ENCODE results near the gene ZKSCAN2. TPM values are rescaled to one million over a fixed set of nuclear protein-coding genes. Genes with fewer than 3 reads are reported as not detected.

Gene ZKSCAN2
- polyA plus RNA-seq, 1 donor from 2014 or later = 14.0 TPM

GRCh38 chr16:25279491-25279890 lies 21.8 kb upstream of the ZKSCAN2 start:
- Histone ChIP-seq H3K4me3 (ENCODE audit: low read length) (no peak overlapping the region), H3K4me2 (ENCODE audit: low read length) (no peak overlapping the region), H3F3A (ENCODE audit: insufficient read depth, low read length, poor library complexity, severe bottlenecking) (no peaks in the 10 kb centered on the region), H3K27ac (ENCODE audit: low read length) (no peak overlapping the region), H3K27me3 (ENCODE audit: insufficient read depth, low read depth, low read length) (no peaks in the 10 kb centered on the region), H3K9ac (ENCODE audit: low read length) (no peak overlapping the region), H3K79me2 (replicated peaks; ENCODE audit: insufficient read depth, low read length) (no peaks in the 10 kb centered on the region), H3K36me3 (ENCODE audit: insufficient read depth, low read length) (no peaks in the 10 kb centered on the region), H2AFZ (ENCODE audit: low read depth, low read length) (no peak overlapping the region), H3K9me2 (ENCODE audit: insufficient read depth, low read length) (no peaks in the 10 kb centered on the region), H4K20me1 (ENCODE audit: insufficient read depth) (no peaks in the 10 kb centered on the region), H3K9me3 (ENCODE audit: low read length) (no peaks in the 10 kb centered on the region)
- TF ChIP-seq TAF1 (IDR thresholded peaks at IDR 0.05; ENCODE audit: low read depth) (no peak), RAD21 (conservative IDR thresholded peaks at IDR 0.05) (no peak), CTCF (IDR thresholded peaks at IDR 0.05; ENCODE audit: poor library complexity, severe bottlenecking) (no peak), POLR2AphosphoS5 (IDR thresholded peaks at IDR 0.05) (no peak), SMC3 (conservative IDR thresholded peaks at IDR 0.05; ENCODE audit: poor library complexity) (no peak), REST (IDR thresholded peaks at IDR 0.05; ENCODE audit: borderline replicate concordance) (no peak), EZH2 (IDR thresholded peaks at IDR 0.05; ENCODE audit: borderline replicate concordance, insufficient read depth, low read length, poor library complexity, severe bottlenecking) (no peak), MXI1 (conservative IDR thresholded peaks at IDR 0.05; ENCODE audit: poor library complexity, severe bottlenecking) (no peak), EP300 (conservative IDR thresholded peaks at IDR 0.05; ENCODE audit: poor library complexity, severe bottlenecking) (no peak)

GRCh38 chr16:25271421-25271820 lies 13.8 kb upstream of the ZKSCAN2 start:
- H3K9ac ChIP-seq (ENCODE audit: low read length) = no peak overlapping the region

More at GRCh38 chr16:25271421-25271820, 13.8 kb upstream of the ZKSCAN2 start:
- no peak overlapping the region for H3K4me2 ChIP-seq (ENCODE audit: low read length)
- TF ChIP-seq POLR2AphosphoS5 (IDR thresholded peaks at IDR 0.05) (no peak), TAF1 (IDR thresholded peaks at IDR 0.05; ENCODE audit: low read depth) (no peak), EP300 (conservative IDR thresholded peaks at IDR 0.05; ENCODE audit: poor library complexity, severe bottlenecking) (no peak), MXI1 (conservative IDR thresholded peaks at IDR 0.05; ENCODE audit: poor library complexity, severe bottlenecking) (no peak), EZH2 (IDR thresholded peaks at IDR 0.05; ENCODE audit: borderline replicate concordance, insufficient read depth, low read length, poor library complexity, severe bottlenecking) (no peak), CTCF (IDR thresholded peaks at IDR 0.05; ENCODE audit: poor library complexity, severe bottlenecking) (no peak)
- H3K4me3 ChIP-seq (ENCODE audit: low read length) = no peak overlapping the region
- H3K36me3 ChIP-seq (ENCODE audit: insufficient read depth, low read length) = no peaks in the 10 kb centered on the region
- H3K27me3 ChIP-seq (ENCODE audit: insufficient read depth, low read depth, low read length) = no peaks in the 10 kb centered on the region
- no peaks in the 10 kb centered on the region for H3K9me3 ChIP-seq (ENCODE audit: low read length)
- no peaks in the 10 kb centered on the region for H3F3A ChIP-seq (ENCODE audit: insufficient read depth, low read length, poor library complexity, severe bottlenecking)
- no peak overlapping the region for H2AFZ ChIP-seq (ENCODE audit: low read depth, low read length)
- no peaks in the 10 kb centered on the region for H3K79me2 ChIP-seq (replicated peaks; ENCODE audit: insufficient read depth, low read length)
- H3K27ac ChIP-seq (ENCODE audit: low read length) = no peak overlapping the region
- H3K9me2 ChIP-seq (ENCODE audit: insufficient read depth, low read length) = no peaks in the 10 kb centered on the region
- no peaks in the 10 kb centered on the region for H4K20me1 ChIP-seq (ENCODE audit: insufficient read depth)
